D721Med (cell line): ENCODE data around the gene PPP2R2D.

Experiments used
- DNase-seq: peaks from one replicate; pipeline ENCODE4 v3.0.0; 2011; ENCODE audit warnings: low spot score; ENCODE audit not compliant: insufficient read length
- FAIRE-seq: peaks from 2 replicates; lab custom pipeline; 2011; peaks lifted over from hg19 to GRCh38; lab: Jason Lieb, UNC
- TF ChIP-seq, protein P1 (sequence below): IDR thresholded peaks from 2 replicates; pipeline ENCODE4 v1.5.1; 2012; ENCODE audit warnings: mild to moderate bottlenecking, control low read depth; ENCODE audit not compliant: insufficient read depth; ENCODE audit errors: missing control alignments

The PPP2R2D gene

GRCh38 chr10:131891196-131891928, 9.4 kb upstream of the PPP2R2D start:
- FAIRE-seq (no peak), DNase-seq (no peak)
- TF ChIP-seq, protein P1, sequence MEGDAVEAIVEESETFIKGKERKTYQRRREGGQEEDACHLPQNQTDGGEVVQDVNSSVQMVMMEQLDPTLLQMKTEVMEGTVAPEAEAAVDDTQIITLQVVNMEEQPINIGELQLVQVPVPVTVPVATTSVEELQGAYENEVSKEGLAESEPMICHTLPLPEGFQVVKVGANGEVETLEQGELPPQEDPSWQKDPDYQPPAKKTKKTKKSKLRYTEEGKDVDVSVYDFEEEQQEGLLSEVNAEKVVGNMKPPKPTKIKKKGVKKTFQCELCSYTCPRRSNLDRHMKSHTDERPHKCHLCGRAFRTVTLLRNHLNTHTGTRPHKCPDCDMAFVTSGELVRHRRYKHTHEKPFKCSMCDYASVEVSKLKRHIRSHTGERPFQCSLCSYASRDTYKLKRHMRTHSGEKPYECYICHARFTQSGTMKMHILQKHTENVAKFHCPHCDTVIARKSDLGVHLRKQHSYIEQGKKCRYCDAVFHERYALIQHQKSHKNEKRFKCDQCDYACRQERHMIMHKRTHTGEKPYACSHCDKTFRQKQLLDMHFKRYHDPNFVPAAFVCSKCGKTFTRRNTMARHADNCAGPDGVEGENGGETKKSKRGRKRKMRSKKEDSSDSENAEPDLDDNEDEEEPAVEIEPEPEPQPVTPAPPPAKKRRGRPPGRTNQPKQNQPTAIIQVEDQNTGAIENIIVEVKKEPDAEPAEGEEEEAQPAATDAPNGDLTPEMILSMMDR: no peak

DNA sequence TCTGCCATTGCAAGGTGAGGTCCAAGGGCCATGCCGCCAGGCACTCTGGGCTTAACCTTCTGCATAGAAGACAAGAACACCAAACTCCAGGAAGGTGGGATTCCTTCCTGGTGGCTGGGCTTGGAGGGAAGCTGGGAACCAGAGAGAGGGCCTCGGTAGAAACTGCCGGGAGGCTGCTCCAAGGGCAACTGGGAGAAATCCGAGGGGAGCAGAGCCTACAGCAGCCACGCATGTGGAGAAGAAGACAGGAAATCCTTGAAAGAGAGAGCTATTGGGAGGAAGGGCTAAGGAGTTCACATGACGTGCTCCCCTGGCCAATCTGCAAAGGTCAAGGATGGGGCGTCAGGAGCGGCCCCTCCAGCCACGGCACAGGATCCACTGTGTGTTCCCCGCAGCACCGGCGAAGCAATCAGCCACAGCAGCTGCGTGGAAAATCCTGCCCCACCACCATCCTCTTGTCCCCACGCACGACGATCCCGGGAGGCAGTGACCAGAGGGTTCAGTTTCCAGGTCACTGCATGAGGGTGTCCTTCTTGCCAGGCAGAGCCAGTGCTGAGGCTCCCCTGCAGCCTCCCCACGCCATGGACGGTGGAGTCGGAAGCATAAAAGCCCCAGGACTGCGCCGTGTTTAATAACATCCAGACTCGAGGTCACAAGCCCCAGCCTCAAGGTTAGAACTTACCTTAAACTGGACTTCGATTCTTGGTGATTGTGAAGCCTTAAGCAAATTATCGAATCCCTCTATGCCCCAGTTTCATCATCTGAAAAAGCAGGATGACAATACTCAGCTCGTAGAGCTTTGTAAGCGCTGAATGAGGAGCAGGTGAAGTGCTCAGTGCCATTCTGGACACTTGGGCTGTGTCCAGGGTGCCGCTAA, 8.6 kb upstream of the PPP2R2D start:
- TF ChIP-seq, protein P1: no peak
- FAIRE-seq: no peak
- no peak for DNase-seq

GRCh38 chr10:131892806-131893675, 7.8 kb upstream of the PPP2R2D start:
- FAIRE-seq (no peak), DNase-seq (peak; percentile 56)
- TF ChIP-seq, protein P1: no peak

DNA sequence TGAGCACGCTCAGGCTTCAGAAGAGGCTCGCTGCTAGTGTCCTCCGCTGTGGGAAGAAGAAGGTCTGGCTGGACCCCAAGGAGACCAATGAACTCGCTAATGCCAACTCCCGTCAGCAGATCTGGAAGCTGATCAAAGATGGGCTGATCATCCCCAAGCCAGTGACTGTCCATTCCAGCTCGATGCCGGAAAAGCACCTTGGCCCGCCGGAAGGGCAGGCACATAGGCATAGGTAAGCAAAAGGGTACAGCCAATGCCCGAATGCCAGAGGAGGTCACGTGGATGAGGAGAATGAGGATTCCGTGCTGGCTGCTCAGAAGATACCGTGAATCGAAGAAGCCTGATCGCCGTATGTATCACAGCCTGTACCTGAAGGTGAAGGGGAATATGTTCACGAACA, 5.7 kb upstream of the PPP2R2D start:
- TF ChIP-seq, protein P1: no peak
- DNase-seq (no peak), FAIRE-seq (no peak)

- TF ChIP-seq, protein P1: no peak
- DNase-seq: no peak
These were observed 4.4 kb upstream of the PPP2R2D start for GRCh38 chr10:131896403-131896802.

DNA sequence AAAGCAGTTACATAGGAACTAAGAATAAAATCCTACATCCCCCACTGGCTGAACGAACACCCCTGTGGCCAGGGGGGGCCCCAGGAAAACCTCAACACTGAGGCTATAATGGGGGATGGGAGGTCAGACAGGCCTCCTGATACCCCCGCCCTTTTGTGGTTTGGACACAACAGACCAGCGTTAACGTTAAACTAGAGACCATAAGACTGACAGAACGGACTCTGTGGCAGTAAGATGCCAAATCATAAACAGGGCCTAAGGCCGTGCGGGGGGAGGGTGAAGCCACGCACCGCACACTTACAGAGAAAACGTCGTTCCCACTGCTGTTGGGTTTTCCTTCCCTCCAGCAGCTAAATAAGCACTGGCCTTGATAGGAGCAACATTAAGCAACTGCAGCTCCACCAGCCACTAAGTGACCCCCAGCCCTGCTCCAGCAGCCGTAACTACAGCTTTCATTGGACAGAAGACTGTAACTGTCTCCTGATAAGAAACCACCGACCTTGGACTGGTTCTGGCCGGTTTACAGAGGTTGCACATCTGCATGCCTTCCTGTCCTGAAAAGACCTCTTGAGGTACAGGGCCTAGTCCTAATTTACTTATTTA, 3.4 kb upstream of the PPP2R2D start:
- DNase-seq: no peak
- FAIRE-seq: no peak
- TF ChIP-seq, protein P1: no peak

More at GRCh38 chr10:131896403-131896802, 4.4 kb upstream of the PPP2R2D start:
- FAIRE-seq: no peak
